Testis (tissue), 3 donors: ENCODE measurements around the gene ADCY2. TPM values are rescaled to one million over a fixed set of nuclear protein-coding genes. Genes with fewer than 3 reads are reported as not detected.

ENCODE experiments used
- DNase-seq: peaks from one replicate; pipeline ENCODE4 v3.0.0-alpha.2; 2019
- H3K27ac ChIP-seq, 2 donors: fragments of 200-600 bp; sonication (generic); one replicate each; pipeline ENCODE4 v1.5.1; 2019
- H3K27me3 ChIP-seq: fragments of 200-600 bp; sonication (generic); one replicate; pipeline ENCODE4 v1.5.1; 2019
- H3K36me3 ChIP-seq: fragments of 200-600 bp; sonication (generic); one replicate; pipeline ENCODE4 v1.5.1; 2017; ENCODE audit warnings: low read depth; ENCODE audit errors: missing control alignments
- H3K4me1 ChIP-seq: fragments of 200-600 bp; sonication (generic); one replicate; pipeline ENCODE4 v1.5.1; 2019
- H3K4me3 ChIP-seq, 2 donors: fragments of 200-600 bp; sonication (generic); one replicate each; pipeline ENCODE4 v1.5.1; 2017 to 2019
- H3K9me3 ChIP-seq: fragments of 200-600 bp; sonication (generic); one replicate; pipeline ENCODE4 v1.5.1; 2017
- CTCF ChIP-seq, 3 experiments: fragments of 450-650 bp in 2 of 3; fragments of 200-600 bp in 1 of 3; sonication (generic) in 1 of 3; IDR thresholded peaks; one replicate each; pipeline ENCODE4 v1.5.1; 2016 to 2019; ENCODE audit warnings: antibody characterized with exemption in 3 of 3, mild to moderate bottlenecking in 2 of 3, moderate library complexity in 1 of 3
- POLR2A ChIP-seq: fragments of 450-650 bp; IDR thresholded peaks from one replicate; pipeline ENCODE4 v1.6.1; 2017; ENCODE audit warnings: antibody characterized with exemption, mild to moderate bottlenecking, moderate library complexity
- WGBS, 2 donors: methylation state at CpG; one replicate each; pipeline ENCODE4 v1.1.5; 2018; 5-methylcytosine and 5-hydroxymethylcytosine counted together
- intact Hi-C: fragments of 100-400 bp; cut with DNase I; formaldehyde crosslinking; loops from one replicate; pipeline ENCODE4 v1.15.1; 2023; ENCODE audit warnings: low total_unique reads
- polyA plus RNA-seq: library from polyadenylated mRNA; stranded (reverse); fragments of 350-450 nt; fragmentation: Illumina TruSeq; extraction: RNeasy Lipid Tissue Mini Kit (QIAGEN cat#74804); gene quantifications from one replicate; pipeline ENCODE4 v1.2.3, GENCODE V29; 2014; ENCODE audit warnings: low read depth, low replicate concordance; ENCODE audit not compliant: insufficient read depth
- total RNA-seq, 2 donors: library from RNA; depleted of rRNA; stranded (reverse); fragments of >200 nt; gene quantifications; one replicate each; pipeline ENCODE4 v1.2.3, GENCODE V29; 2016

Gene ADCY2
- total and polyA plus RNA-seq, 3 donors from 2014 or later: 9.4 to 18.5 (median 10.5) TPM

- no peak overlapping the region for H3K4me3 ChIP-seq
- no peaks in the 10 kb centered on the region for H3K9me3 ChIP-seq
- H3K36me3 ChIP-seq: no peaks in the 10 kb centered on the region
- no peak for DNase-seq
- no peaks in the 10 kb centered on the region for H3K27me3 ChIP-seq
- intact Hi-C loops: no loop called here
- no peak overlapping the region for H3K27ac ChIP-seq
- 34 to 66% methylated on average over 2 of the region's 2 CpGs for WGBS, 2 donors
- no peak for TF ChIP-seq POLR2A
- TF ChIP-seq CTCF (IDR thresholded peaks at IDR 0.05): no peak
- no peaks in the 10 kb centered on the region for H3K4me1 ChIP-seq
Measured at GRCh38 chr5:7770436-7770835, 374.5 kb downstream of the ADCY2 start.

GRCh38 chr5:7772141-7772540 lies 376.2 kb downstream of the ADCY2 start:
- Histone ChIP-seq H3K27me3 (no peaks in the 10 kb centered on the region), H3K4me1 (no peaks in the 10 kb centered on the region), H3K27ac (no peak overlapping the region), H3K36me3 (no peaks in the 10 kb centered on the region), H3K9me3 (no peaks in the 10 kb centered on the region), H3K4me3 (no peak overlapping the region)
- no peak for DNase-seq
- 91 to 92% methylated on average over 6 of the region's 6 CpGs for WGBS, 2 donors
- TF ChIP-seq POLR2A: no peak
- no peak for TF ChIP-seq CTCF (IDR thresholded peaks at IDR 0.05)
- intact Hi-C loops: no loop called here

GRCh38 chr5:7773178-7773577 lies 377.2 kb downstream of the ADCY2 start:
- no peaks in the 10 kb centered on the region for H3K27me3 ChIP-seq
- DNase-seq: no peak
- H3K27ac ChIP-seq: no peak overlapping the region
- TF ChIP-seq POLR2A (no peak), CTCF (IDR thresholded peaks at IDR 0.05) (no peak)
- H3K9me3 ChIP-seq: no peaks in the 10 kb centered on the region
- H3K4me1 ChIP-seq: no peaks in the 10 kb centered on the region
- 89 to 94% methylated on average over 6 of the region's 6 CpGs for WGBS, 2 donors
- H3K4me3 ChIP-seq: no peak overlapping the region
- H3K36me3 ChIP-seq: no peaks in the 10 kb centered on the region
- intact Hi-C loops: no loop called here

- Histone ChIP-seq H3K27me3 (no peaks in the 10 kb centered on the region), H3K4me1 (no peaks in the 10 kb centered on the region), H3K9me3 (no peaks in the 10 kb centered on the region), H3K36me3 (no peaks in the 10 kb centered on the region), H3K4me3 (no peak overlapping the region), H3K27ac (no peak overlapping the region)
- intact Hi-C loops: no loop called here
- 90 to 91% methylated on average over 4 of the region's 4 CpGs for WGBS, 2 donors
- no peak for DNase-seq
- TF ChIP-seq CTCF (IDR thresholded peaks at IDR 0.05): no peak
- no peak for TF ChIP-seq POLR2A
Measured at GRCh38 chr5:7776442-7776841, 380.5 kb downstream of the ADCY2 start.
